GM21737 (cell line): ENCODE data around the gene RARA.

ENCODE experiments used
- ATAC-seq: cut with Tn5 transposase; IDR thresholded peaks from one replicate; pipeline ENCODE4 v1.9.1; 2021; ENCODE audit warnings: mild to moderate bottlenecking, moderate library complexity; ENCODE audit not compliant: unreplicated experiment

RARA gene

DNA sequence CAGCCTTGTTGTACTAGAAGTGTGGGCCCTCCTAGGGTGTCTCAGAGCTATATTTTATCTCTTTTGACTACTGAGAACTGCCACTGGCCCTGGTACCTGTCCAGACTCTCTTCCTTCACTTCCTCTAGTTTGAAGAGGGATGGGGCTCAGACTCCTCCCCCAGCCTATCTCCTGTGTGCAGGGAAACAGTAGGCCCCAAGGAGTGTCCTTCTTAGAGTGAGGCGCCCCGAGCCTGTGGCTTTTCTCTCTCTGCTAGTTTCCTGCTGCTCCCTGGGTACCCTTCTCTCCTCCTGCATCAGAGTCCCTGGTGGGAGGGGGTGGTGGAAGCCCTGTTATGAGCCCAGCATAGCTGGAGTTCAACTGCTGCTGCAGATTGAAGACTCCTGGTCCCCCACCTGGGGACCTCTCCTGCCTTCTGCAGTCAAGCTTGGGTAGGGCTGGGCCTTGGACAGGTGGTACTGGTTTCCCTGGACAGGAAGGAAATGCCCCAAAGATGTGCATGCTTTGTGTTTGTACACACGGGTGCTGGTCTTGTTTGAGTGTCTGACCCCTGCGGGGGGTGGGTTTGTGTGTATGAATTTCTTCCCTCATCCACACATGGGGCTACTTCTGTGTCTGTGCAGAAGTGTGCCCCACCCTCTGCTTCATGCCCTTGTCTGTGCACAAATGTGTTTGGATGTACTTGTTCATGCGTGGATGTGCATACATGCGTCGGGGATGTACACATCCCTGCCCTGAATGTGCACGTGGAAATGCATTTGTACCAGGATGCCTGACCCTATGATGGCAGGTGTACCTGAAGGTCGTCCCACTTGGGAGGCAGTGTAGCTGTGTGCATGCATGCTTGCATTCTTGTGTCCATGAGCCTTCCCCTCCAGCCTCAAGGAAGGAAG, 6.9 kb downstream of the RARA start:
- ATAC-seq, result no peak

DNA sequence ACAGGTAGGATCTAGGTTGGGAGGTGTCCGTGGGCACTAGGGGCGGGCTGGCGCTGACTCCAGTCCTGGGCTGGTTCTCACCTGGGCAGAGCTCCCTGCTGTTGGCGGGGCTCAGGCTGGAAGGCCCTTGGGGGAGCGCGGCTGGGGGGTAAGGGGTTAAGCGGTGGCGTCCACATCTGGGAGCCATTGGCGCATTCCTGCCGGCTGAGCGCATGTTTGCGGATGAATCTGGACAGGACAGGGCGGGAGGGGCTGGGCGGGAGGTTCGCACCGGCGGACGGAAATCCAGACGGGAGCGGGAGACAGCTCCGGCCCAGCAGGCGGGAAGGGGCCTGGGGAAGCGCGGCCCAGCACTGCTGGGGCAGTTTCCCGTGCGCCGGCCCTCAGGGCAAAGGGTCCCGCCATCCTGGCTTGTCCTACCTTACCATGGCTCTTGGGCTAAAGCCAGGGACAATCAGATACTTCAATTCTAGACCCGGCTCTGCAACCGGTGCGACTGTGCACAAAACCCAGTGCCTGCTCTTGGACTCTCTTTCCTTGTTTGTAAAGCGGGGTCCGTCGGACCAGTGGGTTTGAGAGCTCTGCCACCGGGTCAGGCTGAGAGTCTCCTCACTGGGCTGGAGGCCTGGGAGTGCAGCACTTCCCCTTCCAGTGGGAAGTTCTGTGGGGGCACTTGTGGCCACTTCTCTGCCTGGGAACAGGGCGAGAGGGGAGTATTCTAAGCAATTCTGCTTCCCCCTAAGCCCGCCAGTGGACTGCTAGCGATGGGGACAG, 7.8 kb downstream of the RARA start:
- ATAC-seq, result no peak

DNA sequence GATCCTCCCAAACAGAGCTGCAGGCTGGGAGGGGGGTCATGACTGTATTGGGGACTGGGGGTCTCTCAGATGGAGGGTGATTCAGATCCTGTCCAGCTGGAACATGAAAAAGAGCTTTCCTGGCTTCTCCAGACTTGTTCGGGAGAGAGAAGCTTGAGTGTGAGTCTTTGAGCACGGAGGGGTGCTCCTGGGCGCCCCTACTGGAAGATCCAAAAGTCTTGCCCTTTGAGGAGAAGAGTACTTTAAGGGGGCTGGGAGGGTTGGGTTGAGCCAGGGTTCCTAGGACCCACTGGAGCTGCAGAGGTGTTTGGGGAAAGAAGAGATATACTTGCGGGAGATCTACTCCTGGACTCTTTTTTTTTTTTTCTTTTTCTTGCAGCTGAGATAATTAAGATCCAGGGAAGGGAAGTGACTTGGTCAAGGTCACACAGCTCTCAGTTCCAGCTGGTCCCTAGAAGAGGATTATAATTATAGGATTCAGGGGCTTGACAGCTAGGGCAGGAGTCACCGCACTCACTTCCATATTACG, 8.4 kb downstream of the RARA start:
- ATAC-seq, result no peak

DNA sequence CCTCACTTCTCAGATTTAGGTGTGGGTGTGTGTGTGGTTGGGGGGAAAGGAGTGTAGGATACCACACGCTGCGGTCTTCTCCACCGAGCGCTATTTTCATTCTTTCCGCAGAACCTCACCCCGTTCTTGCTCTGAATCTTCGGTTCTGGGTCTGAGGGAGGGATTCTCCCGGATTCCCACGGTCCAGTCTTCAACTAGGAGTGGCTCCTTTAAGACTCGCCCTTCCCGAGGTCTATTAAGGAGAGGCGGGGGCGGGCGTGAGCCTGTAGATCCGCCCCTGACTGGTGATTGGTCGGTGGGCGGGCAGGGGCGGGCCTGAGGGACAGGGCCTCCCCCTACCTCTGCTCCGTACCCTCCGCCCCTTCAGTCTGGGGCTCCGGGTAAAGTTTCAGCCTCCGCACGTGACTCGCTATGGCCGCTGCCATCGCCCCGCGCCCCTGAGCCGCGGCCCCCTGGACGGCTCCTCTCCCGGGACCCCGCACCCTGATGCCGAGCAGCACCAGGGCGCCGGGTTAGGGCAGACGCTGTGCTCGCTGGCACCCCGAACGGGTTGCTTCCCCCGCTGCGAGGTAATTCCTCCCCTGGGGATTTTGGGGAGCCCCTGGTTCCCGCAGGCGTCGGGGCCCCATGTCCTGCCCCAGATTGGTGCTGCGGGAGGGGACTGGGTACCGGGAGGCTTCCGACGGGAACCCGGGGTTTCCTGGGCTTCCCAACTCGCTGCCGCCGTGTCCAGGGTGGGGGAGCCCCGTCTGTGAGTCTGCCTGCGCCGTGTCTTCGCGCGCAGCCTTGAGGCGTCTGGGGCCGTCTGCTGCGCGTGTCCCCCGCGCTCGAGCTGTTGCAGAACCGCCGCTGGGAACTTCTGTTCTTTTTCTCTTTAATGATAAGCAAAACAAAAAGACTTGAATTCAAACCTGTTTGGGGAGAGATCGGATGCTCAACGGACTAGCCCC, 9.2 kb downstream of the RARA start:
- peak; percentile 50 for ATAC-seq

DNA sequence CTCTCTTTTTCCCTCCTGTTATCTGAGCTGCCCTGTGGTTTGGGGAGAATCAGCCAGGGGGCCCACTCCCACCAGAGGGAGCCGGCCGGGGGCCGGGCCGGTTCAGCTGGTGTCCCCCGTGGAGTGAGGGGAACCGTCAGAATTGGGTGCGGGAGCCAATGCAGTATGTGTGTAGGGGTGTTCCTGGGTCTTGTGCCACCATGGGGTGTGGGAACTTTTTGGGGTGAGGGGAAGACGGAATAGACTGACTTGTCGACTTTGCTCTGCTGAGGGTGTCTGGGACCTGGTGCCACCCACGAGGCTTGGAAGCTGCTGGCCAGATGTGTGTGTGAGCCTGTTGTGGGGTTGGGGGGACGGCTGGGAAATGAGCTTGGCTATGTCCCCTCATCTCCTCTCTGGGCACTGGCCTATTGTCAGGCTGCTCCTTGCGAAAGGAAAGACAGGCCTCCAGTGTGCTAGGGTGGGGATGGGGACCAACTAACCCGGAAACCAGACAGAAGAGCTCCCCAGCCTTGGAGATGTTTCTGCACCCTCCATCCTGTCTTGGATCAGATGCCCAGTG, 9.9 kb downstream of the RARA start:
- ATAC-seq, result no peak

DNA sequence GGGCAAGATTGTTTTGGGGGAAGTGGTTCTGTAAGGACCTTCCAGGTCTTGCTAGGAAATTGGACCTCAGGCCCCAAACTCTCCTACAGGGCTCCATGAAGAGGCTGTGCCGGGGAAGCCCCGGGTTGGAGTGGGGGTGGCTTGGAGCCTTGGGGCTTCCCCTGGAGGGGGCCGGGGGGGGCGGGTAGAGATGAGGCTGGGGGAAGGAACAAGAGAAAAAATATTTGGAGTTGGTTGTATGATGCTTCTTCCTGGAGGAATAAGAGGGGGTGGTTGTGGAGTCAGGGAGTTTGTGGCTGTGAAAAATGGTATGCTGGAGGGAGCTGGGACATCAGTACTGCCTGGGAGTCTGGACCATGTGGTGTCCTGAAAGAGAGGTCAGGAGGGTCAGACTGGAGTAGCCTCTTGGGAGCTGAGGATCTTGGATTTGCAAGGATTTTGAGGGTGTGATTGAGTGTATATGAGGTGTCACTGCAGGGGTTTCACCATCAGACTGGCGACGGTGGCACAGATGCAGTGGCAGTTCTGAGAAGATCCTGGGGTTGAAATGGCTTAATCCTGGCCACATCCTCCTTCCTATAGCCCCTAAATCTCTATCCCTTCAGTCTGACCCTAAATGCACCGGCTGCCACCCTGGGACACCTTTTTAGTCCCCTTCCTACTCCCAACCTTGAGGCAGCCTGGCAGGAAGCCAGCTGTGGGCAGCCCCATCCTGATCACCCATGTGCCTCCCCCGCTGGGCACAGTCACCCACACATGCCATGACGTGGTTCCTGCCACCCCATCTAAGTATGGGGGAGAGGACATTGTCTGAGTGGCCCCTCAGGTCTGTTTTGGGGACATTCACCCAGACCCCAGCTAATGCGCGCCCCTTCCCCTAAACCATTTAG, 10.9 kb downstream of the RARA start:
- no peak for ATAC-seq

DNA sequence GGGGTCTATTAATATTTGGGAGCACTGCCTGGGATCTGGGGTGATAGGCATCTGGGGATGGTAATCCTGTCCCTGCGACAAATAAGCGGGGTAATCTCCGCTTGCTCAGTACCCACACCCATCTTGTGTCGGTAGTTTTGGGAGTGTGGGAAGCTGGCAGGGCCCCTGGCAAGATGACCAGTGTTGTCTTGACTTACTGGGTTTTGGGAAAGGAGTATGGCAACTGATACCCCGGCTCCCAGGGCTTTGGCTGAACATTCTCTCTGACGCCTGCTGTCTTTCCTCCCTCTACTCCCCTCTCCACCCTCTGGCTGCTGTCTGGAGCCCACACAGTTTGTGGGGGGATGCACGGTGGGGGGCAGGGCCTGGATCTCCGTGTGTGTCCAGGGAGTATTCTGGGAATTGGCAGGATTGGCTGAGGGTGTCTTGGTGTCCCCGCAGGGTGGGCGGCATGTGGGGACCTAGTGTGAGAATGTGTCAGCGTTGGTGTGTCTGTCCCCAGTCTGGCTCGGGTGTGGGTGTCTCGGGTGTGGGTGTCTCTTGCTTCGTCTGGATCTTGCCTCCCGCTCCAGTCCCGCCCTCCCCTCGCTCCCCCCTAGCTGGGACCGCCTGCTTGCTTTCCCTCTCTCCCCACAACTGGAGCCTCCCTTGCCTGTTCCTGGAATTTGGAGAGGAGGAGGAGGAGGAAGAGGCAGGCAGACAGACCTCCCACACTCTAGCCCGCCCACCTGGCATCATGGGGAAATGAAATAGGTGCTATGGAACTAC, 12.0 kb downstream of the RARA start:
- ATAC-seq, result no peak

DNA sequence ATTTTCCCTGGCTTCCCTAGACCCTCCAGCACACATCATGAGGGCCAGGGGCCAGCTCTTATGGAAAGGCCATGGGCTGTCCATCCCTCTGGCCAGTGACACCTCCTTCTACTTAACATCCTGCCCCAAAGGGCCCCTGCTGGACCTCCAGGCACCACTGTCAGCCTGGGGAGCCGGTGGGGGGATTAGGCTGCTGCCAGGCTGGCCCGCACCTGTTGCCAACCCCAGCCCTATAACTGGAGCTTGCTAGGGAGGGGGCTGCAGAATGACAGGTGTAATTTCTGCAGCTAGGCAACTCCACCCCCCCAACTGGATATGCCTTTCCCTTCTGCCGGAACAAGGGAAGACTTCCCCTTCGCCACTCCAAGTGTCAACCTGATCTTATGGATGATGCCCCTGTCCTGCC, 12.5 kb downstream of the RARA start:
- no peak for ATAC-seq

DNA sequence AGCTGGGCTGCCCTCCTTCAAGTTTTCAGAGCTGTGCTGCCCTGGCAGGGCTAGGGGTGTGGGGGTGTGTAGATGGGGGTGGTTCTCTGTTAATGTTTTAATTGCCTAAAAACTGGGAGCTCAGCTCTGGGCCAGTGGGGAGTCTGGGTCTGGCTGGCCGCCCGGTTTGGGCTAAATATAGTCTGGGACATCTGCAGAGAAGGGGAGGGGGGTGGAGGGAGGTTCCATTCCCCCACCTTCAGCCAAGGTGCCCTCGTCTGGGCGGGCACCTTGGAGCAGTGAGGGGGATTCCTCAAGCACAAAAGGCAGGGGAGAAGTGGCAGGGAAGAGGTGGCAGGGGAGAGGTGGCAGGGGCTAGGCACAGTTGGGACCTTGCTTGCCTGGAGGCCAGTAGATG, 13.0 kb downstream of the RARA start:
- no peak for ATAC-seq

DNA sequence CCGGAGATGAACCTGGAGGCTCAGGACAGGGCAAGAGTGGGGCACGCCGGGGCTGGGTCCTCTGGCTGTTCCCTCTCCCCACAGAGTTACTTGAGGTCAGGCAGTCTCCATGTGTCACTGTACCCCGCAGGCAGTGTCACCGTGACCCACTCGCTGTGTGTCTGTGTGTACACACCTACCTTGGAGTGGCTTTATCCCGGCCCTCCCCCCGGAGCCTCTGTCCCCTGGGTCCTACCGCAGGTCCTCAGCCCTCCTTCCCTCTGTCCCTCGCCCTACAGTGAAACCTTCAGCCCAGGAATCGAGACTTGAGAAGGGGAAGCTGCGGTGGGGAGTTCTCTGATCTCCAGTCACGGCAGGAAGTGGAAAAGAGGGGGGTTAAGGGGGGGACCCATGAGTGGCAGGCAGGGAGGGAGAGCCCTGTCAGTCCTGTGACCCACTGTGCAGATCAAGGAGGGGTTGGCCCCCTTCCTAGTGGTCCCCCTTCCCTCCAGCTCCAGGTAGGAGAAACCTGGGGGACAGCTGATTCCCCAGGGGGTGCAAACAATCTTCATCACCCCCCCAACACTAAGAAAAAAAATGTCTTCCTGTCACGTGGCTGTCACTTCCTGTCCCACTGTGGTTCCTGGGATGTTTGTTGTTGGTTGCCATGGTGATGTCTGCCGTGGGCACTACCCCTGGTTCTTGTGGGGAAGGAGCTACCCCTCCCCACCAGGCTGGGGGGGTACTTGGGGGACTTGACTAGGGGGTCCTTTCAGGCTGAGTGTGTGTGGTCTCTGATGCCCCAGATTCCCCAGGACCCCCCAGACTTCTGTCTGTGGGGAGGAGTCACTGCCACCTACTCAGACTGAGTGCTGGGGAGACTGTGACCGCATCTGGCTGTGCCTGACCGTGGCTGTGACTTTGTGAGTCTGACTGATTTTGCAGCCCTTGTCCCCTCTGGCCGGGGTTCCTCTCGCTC, 13.7 kb downstream of the RARA start:
- ATAC-seq, result peak; percentile 29

DNA sequence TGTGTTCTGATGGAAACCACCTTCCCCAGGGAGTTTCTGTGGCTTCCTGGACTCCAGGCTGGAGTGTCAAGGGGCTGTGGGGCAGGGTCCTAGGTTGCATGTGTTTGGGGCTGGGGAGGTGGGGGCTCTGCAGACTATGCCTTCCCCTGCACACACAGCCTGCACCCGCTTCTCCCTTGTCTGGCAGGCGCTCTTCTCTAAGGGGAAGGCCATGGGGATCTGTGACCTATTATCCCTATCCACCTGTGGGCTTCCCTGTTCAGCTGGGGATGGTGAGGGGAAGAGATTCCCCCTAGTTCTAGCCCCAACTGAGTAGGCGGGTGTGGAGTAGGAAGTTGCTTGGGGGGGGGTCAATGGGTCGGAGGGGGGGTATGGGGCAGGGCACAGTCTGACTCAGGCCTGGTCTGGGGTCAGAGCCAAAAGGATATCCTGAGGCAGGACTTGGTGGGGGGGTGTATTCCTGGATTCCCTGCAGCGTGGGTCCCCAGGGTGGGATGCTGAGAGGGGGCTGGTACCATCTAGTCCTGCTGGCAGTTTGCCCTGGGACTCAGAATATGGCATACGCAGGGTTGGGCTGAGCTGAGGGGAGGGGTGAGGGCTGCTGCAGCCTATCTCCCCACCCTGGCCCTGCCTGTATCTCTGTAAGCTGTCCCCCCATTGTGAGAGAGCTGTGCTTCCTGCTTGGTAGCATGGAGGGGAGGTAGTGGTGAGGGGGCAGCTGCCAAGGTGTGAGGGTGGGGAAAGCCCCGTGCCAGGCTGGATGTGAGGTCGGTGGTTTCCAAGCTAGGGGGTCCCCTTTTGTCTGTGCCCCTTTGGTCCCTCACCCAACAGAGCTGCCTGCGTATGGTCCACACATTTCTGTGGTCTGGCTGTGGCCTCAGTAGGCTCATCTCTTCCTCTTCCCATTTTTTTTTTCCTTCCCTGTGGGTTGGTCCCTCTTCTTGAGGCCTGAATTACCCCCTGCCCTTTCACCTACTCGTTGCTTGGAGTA, 14.7 kb downstream of the RARA start:
- no peak for ATAC-seq

DNA sequence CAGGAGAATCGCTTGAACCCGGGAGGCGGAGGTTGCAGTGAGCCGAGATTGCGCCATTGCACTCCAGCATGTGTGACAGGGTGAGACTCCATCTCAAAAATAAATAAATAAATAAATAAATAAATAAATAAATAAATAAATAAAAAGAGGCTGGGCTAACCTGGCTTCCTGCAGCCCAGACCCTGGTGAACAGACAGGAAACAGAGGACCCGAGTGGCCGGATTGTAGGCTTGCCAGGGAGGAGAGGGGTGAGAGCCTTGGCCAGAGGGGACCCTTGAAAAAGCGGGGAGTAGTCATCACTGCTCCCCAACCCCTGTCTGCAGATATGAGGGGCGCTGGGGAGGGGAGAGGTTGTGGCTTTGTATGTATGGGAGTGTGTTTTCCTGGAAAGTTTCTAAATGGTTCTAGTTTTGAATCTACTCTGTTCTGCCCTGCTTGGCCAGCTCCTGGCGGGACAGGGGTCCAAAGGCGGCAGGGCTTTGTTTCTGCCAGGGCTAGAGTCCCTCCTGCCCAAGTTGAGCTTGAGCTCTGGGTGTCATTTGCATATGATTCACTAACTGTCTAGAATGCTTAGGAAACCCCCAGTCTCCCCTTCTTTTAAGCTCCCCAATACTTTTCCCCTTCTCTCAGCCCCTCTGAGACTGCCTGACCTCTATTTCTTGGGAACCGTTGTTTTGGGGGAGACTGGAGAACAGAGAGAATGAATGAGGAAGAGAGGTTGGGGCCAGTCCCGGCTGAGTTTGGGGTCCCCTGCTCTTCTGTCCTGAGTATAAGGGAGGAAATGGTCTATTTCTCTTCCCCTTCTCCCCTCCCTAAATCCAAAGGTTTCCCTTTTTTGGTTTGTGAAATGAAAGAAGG, 16.4 kb downstream of the RARA start:
- ATAC-seq, result no peak

DNA sequence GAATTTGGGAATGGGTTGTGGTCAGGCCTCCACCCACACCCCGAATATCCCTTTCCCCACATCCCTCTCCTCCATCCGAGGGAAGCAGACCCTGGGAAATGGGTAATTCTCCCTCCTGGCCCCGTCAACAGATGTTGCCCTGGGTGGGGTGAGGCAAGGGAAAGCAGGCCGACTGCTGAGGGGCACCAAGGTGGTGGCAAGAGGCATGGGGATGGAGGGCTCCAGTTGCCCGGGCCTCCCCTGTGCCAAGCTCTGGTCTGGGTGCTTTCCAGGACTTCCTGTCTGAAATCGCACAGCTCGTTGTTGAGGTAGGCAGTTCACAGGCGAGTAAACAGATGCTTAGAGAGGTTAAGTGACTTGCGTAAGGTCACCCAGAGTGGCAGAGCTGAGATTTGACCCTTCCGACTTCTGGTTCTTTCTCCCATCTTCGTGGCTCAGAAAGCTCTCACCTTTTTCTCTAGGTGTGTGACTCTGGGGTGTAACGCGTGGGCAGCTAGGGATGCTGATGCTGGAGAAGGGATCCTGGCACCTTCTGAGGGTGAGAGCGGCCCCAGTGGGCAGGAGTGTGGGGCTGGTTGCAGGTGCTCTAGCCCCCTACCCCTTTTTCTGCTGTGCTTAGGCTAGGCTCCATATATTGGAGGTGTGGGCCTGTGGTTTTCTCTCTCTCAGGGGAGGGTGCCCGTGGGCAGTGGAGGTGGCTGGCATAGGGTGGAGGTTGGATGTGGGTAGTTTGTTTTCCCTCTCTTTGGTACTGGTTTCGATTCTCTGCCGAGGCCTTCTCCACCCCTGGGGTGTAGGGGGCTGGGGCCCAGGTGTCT, 17.2 kb downstream of the RARA start:
- no peak for ATAC-seq

DNA sequence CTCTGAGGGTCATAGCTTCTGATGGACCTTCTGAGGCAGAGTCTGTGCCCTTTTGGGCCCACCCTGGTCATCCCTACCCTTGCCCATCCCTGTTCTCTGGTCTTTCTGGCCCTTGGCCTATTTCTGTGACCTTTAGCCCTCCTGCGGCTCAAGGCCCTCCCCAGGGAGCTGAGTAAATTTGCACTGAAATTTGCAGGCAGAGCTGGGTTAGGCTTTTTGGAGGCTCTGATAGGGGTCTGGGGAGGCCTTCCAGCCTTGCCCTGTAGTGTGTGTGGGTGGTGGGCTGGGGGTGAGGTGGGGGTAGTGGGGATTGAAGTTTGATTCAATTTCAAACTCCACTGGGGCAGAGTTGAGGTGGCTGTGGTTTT, 17.8 kb downstream of the RARA start:
- no peak for ATAC-seq

DNA sequence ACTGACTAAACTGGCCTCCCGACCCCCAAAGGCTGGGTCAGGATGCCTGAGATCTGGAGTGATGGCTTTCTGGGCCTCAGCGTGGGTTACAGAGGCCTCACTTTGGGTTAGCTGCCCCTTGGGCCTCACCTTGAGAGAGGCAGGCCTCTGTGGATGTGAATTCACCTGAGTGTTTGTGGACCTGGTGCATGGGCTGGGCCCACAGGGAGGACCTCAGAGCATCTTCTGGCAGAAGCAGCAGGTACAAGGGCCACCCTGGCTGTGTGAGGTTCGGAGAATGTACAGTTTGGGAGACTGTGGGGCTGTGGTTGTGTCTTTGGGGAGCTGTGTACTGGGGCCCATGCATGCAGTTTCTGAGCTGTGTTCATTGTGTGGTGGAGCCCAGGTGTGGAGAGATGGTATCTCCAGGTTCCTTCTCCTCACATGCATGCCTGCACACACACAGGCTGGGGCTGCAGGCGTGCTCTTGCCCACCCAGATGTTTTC, 18.3 kb downstream of the RARA start:
- no peak for ATAC-seq
